MCF 10A (cell line): ENCODE results near the gene GRIA1. TPM values are rescaled to one million over a fixed set of nuclear protein-coding genes. Genes with fewer than 3 reads are reported as not detected.

ENCODE experiments used
- BruUV-seq: library from RNA; stranded (reverse); fragments of 400-500 nt; replicated peaks from 2 replicates; lab custom pipeline; 2021; lab: Mats Ljungman, UMichigan
- CTCF ChIA-PET: fragments of 300-600 bp; sonication (Branson Sonifier 250); formaldehyde crosslinking; extraction: SDS; loops from one replicate; lab custom pipeline; 2021; ENCODE audit warnings: antibody characterized with exemption, inconsistent platforms; lab: Yijun Ruan, JAX
- POLR2A ChIA-PET: fragments of 300-600, 350-650 bp; sonication (Branson Sonifier 250); formaldehyde crosslinking; extraction: SDS; loops from one replicate; lab custom pipeline; 2020; ENCODE audit warnings: antibody characterized with exemption, inconsistent platforms; lab: Yijun Ruan, JAX
- DNase-seq: peaks from one replicate; pipeline ENCODE4 v3.0.0-alpha.2; 2018; ENCODE audit not compliant: unreplicated experiment
- H3K27ac Mint-ChIP-seq: one replicate; pipeline ENCODE4 v1.8.0; 2022; ENCODE audit warnings: mild to moderate bottlenecking, low read depth, mixed read lengths; ENCODE audit not compliant: unreplicated experiment
- H3K27me3 Mint-ChIP-seq: one replicate; pipeline ENCODE4 v1.8.0; 2022; ENCODE audit warnings: mixed read lengths; ENCODE audit not compliant: insufficient read depth, unreplicated experiment
- H3K36me3 Mint-ChIP-seq: one replicate; pipeline ENCODE4 v1.8.0; 2022; ENCODE audit warnings: mild to moderate bottlenecking, moderate library complexity, mixed read lengths; ENCODE audit not compliant: insufficient read depth, unreplicated experiment
- H3K4me1 Mint-ChIP-seq: one replicate; pipeline ENCODE4 v1.8.0; 2022; ENCODE audit warnings: mixed read lengths; ENCODE audit not compliant: insufficient read depth, unreplicated experiment
- H3K4me3 Mint-ChIP-seq: one replicate; pipeline ENCODE4 v1.8.0; 2022; ENCODE audit warnings: mild to moderate bottlenecking, moderate library complexity, mixed read lengths; ENCODE audit not compliant: unreplicated experiment
- H3K9me3 Mint-ChIP-seq: one replicate; pipeline ENCODE4 v1.8.0; 2022; ENCODE audit warnings: mixed read lengths; ENCODE audit not compliant: unreplicated experiment
- intact Hi-C: fragments of 100-400 bp; cut with micrococcal nuclease; formaldehyde crosslinking; loops from 2 replicates; pipeline ENCODE4 v1.14.1; 2022
- total RNA-seq: library from RNA; stranded (reverse); gene quantifications from 2 replicates; pipeline ENCODE4 v1.2.3, GENCODE V29; 2022
- TF ChIP-seq, protein P1 (sequence below): fragments of 200-600 bp; IDR thresholded peaks from one replicate; pipeline ENCODE4 v1.8.0; 2022; ENCODE audit warnings: antibody characterized with exemption, mild to moderate bottlenecking; ENCODE audit not compliant: unreplicated experiment

GRIA1 gene
- total RNA-seq, 1 experiment from 2014 or later: not detected

DNA sequence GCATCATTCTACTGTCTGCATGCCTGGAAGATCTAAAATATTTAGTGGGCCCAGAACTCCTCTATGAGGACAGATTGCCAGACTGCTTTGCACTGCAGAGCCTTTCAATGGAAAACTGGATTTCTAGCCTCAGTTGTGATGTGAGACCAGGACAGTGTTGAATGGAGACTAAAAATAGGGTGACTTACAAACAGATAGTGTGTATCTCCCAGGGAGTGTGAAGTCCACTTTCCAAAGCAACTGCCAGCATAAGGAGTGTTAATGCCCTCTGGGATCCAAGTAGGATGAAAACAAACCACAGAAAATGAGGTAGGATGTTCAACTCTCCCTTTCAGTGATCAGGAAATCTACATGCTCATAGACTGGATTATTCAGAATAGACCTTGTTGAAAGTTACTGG, 119.5 kb downstream of the GRIA1 start:
- no TSS peak for BruUV-seq
- TF ChIP-seq, protein P1, sequence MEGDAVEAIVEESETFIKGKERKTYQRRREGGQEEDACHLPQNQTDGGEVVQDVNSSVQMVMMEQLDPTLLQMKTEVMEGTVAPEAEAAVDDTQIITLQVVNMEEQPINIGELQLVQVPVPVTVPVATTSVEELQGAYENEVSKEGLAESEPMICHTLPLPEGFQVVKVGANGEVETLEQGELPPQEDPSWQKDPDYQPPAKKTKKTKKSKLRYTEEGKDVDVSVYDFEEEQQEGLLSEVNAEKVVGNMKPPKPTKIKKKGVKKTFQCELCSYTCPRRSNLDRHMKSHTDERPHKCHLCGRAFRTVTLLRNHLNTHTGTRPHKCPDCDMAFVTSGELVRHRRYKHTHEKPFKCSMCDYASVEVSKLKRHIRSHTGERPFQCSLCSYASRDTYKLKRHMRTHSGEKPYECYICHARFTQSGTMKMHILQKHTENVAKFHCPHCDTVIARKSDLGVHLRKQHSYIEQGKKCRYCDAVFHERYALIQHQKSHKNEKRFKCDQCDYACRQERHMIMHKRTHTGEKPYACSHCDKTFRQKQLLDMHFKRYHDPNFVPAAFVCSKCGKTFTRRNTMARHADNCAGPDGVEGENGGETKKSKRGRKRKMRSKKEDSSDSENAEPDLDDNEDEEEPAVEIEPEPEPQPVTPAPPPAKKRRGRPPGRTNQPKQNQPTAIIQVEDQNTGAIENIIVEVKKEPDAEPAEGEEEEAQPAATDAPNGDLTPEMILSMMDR: no peak
- intact Hi-C loops: no loop called here
- POLR2A ChIA-PET: no interaction called here
- peaks cover 27% of the 10 kb centered on the region for H3K4me1 Mint-ChIP-seq
- H3K4me3 Mint-ChIP-seq: no peak overlapping the region
- H3K27ac Mint-ChIP-seq: no peak overlapping the region
- CTCF ChIA-PET: no interaction called here
- H3K9me3 Mint-ChIP-seq: no peaks in the 10 kb centered on the region
- H3K36me3 Mint-ChIP-seq: no peaks in the 10 kb centered on the region
- no peaks in the 10 kb centered on the region for H3K27me3 Mint-ChIP-seq
- no peak for DNase-seq

DNA sequence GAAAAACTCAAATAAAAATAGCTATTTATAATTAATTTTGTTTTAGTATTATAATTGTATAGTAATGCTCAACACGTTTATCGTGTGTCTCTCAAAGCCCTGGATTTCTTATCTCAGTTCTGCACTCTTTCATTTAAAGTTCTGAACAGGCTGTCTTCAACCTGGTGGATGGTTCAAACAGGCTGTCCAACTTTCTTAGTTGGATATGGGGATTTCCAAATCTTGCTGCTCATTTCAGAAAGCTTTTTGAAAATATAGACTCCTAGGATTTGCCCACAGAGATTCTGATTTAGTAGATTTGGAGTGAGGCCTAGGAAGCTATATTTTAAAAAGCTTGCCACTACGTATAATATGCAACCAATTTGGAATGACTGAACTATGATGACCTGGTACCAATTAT, 120.3 kb downstream of the GRIA1 start:
- BruUV-seq: no TSS peak
- Mint-ChIP-seq H3K4me3 (no peak overlapping the region), H3K27ac (no peak overlapping the region), H3K27me3 (no peaks in the 10 kb centered on the region), H3K36me3 (no peaks in the 10 kb centered on the region), H3K9me3 (no peaks in the 10 kb centered on the region), H3K4me1 (peaks cover 27% of the 10 kb centered on the region)
- ChIA-PET CTCF (interaction anchor here (2.1 kb wide), 1 partner anchor 354 kb away, joined by 8 read pairs; no protein-coding TSS in a partner anchor), POLR2A (interaction anchor here (1.1 kb wide), 1 partner anchor 18 kb away, joined by 3 read pairs; no protein-coding TSS in a partner anchor)
- no peak for DNase-seq
- TF ChIP-seq, protein P1: no peak
- intact Hi-C loops: no loop called here

DNA sequence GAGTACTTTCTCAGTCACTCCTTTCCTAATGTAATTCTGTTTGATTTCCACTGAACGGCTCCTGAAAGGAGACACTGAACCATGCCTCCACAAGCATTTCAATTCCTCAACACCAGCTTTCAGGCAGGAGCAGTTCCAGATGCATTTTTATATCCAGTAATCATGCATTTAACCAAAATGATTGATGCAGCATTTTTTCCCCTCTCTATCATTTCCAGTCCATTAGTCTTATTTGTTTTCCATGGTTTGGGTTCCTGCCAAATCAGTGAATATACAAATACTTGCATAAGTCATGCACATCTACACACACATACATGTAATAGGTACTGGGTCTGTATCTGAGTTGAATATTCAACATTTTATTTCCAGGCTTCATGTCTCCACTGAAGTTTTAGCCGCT, 122.7 kb downstream of the GRIA1 start:
- no peaks in the 10 kb centered on the region for H3K27me3 Mint-ChIP-seq
- H3K9me3 Mint-ChIP-seq: no peaks in the 10 kb centered on the region
- peaks cover 15% of the 10 kb centered on the region for H3K4me1 Mint-ChIP-seq
- H3K27ac Mint-ChIP-seq: no peak overlapping the region
- no TSS peak for BruUV-seq
- intact Hi-C loops: no loop called here
- TF ChIP-seq, protein P1: no peak
- no peak overlapping the region for H3K4me3 Mint-ChIP-seq
- no peaks in the 10 kb centered on the region for H3K36me3 Mint-ChIP-seq
- POLR2A ChIA-PET: no interaction called here
- DNase-seq: peak; percentile 34
- CTCF ChIA-PET: interaction anchor here (0.7 kb wide), 1 partner anchor 1022 kb away, joined by 3 read pairs; no protein-coding TSS in a partner anchor

DNA sequence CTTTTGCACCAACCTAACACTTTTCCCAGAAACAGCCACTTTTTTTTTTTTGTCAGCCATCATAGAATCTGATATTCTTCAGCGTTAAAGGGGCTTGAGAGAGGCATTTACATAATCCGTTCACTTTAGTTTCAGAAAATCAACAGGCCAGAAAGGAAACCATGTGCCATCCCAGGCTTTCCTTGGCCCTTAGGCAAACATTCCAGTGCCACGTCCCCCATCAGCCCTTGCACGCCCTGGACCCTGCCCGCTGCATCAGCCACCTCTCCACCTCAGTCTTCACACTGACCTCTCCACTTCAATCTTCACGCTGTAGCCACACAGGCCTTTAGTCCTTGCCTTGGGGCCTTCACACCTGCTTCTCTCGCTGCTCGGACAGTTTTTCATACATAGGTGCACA, 123.2 kb downstream of the GRIA1 start:
- H3K27ac Mint-ChIP-seq: no peak overlapping the region
- no peaks in the 10 kb centered on the region for H3K9me3 Mint-ChIP-seq
- H3K27me3 Mint-ChIP-seq: no peaks in the 10 kb centered on the region
- TF ChIP-seq, protein P1: no peak
- H3K4me1 Mint-ChIP-seq: peaks cover 10% of the 10 kb centered on the region
- no peak overlapping the region for H3K4me3 Mint-ChIP-seq
- no peak for DNase-seq
- CTCF ChIA-PET: interaction anchor here (0.7 kb wide), 1 partner anchor 133 kb away, joined by 3 read pairs; no protein-coding TSS in a partner anchor
- intact Hi-C loops: no loop called here
- no peaks in the 10 kb centered on the region for H3K36me3 Mint-ChIP-seq
- POLR2A ChIA-PET: no interaction called here
- BruUV-seq: no TSS peak
